Measurements from ENCODE around the gene GPATCH1. TPM values are rescaled to one million over a fixed set of nuclear protein-coding genes. Genes with fewer than 3 reads are reported as not detected.

The GPATCH1 gene
- total RNA-seq, 1 experiment from 2014 or later: 7.8 TPM

- no peaks in the 10 kb centered on the region for H3K9me3 ChIP-seq (ENCODE audit: control insufficient read depth in 1 of 2, insufficient read depth in 1 of 2, low read depth in 1 of 2, low read length in 2 of 2)
- no peak overlapping the region for H2AFZ ChIP-seq (ENCODE audit: low read depth, low read length, poor library complexity, severe bottlenecking)
- peaks cover 13% of the 10 kb centered on the region in 2 experiments; a peak in 3 of 4 replicates for H3K36me3 ChIP-seq (ENCODE audit: control insufficient read depth in 1 of 2, insufficient read depth in 2 of 2, low read length in 2 of 2)
- ChIA-PET CTCF (no interaction called here), RAD21 (ENCODE audit: low non-redundant PET in 1 of 2, low total read pairs in 2 of 2, uncharacterized antibody in 2 of 2, unreplicated experiment in 2 of 2) (no interaction called here), POLR2A (no interaction called here)
- no peak overlapping the region for H3K9ac ChIP-seq (ENCODE audit: low read length)
- no peaks in the 10 kb centered on the region for H3K27me3 ChIP-seq (ENCODE audit: insufficient read depth, low read length)
- H3K9me2 ChIP-seq (ENCODE audit: insufficient read depth): no peaks in the 10 kb centered on the region
- DNase-seq (ENCODE audit: low read depth, low spot score): no peak
- H4K20me1 ChIP-seq (ENCODE audit: insufficient read depth): no peaks in the 10 kb centered on the region
- intact Hi-C loops (cut with micrococcal nuclease): no loop called here
- no peak overlapping the region for H3K4me3 ChIP-seq (replicated peaks in 1 of 2; ENCODE audit: low read depth in 1 of 2, low read length in 2 of 2)
- ATAC-seq: no peak
- no peak for TF ChIP-seq ZBTB33 (IDR thresholded peaks at IDR 0.05; ENCODE audit: extremely low read depth, insufficient replicate concordance, low read length)
- TF ChIP-seq SRF (IDR thresholded peaks at IDR 0.05; ENCODE audit: low read depth): no peak
- no peak for TF ChIP-seq SIN3A (IDR thresholded peaks at IDR 0.05; ENCODE audit: low read depth)
- no peak for TF ChIP-seq ZFX (IDR thresholded peaks at IDR 0.05)
- no peak for TF ChIP-seq TCF7L2 (IDR thresholded peaks at IDR 0.05; ENCODE audit: borderline replicate concordance, extremely low read depth, insufficient read depth, insufficient read length)
- TF ChIP-seq CTCF (IDR thresholded peaks at IDR 0.05 in 2 of 3, conservative IDR thresholded peaks at IDR 0.05 in 1 of 3; ENCODE audit: borderline replicate concordance in 1 of 3, insufficient read depth in 1 of 3, low read depth in 2 of 3, low read length in 2 of 3): no peak
- peaks cover 6 to 34% of the 10 kb centered on the region in 2 experiments; a peak in 3 of 4 replicates for H3K4me1 ChIP-seq (ENCODE audit: control insufficient read depth in 1 of 2, insufficient read depth in 2 of 2, low read length in 2 of 2)
- H3K79me2 ChIP-seq (ENCODE audit: insufficient read depth, low read length): no peaks in the 10 kb centered on the region
- no TSS peak for BruUV-seq (replicated peaks)
- no peak overlapping the region for H3K27ac ChIP-seq (ENCODE audit: low read depth, low read length)
- no peak overlapping the region for H3K4me2 ChIP-seq (ENCODE audit: low read length)
Observed at GRCh38 chr19:33093420-33094210, 12.6 kb downstream of the GPATCH1 start.
